ENCODE measurements around the gene RPF1. TPM values are rescaled to one million over a fixed set of nuclear protein-coding genes. Genes with fewer than 3 reads are reported as not detected.

Gene RPF1
- total RNA-seq, 2 donors from 2014 or later, result 31.6 to 34.0 TPM

DNA sequence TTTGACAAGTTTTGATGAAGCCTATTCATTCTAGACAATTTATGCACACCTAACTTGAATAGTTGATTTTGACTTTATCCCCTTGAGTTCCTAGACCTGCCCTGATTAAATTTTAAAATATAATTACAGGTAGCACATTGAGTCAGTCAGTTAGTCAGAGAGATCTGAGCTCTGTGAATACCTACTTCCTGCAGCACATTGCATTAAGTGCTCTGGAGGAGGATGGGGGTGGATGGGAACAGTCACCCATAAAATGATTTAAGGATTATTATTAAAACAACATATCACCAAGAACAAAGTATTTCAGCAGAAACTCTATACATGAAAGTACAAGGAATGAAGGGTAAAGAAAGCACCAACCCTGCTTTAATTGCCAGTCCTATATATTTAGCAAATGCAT, 11.8 kb upstream of the RPF1 start:
- Histone ChIP-seq H3K4me3 (ENCODE audit: low read length) (no peak overlapping the region), H3K4me1 (ENCODE audit: control insufficient read depth, insufficient read depth, low read length) (no peaks in the 10 kb centered on the region), H3K9me3 (ENCODE audit: control insufficient read depth, low read length) (no peaks in the 10 kb centered on the region), H3K27ac (ENCODE audit: low read depth, low read length) (no peak overlapping the region), H3K27me3 (ENCODE audit: control insufficient read depth, insufficient read depth, low read length, poor library complexity, severe bottlenecking) (peaks cover 96% of the 10 kb centered on the region), H3K36me3 (ENCODE audit: control insufficient read depth, insufficient read depth, low read length) (no peaks in the 10 kb centered on the region), H3K9ac (ENCODE audit: extremely low read depth, low read length, poor library complexity, severe bottlenecking) (no peak overlapping the region)
- no peak overlapping the region for H3K27ac Mint-ChIP-seq
- no peak overlapping the region for H3K4me3 Mint-ChIP-seq
- no peaks in the 10 kb centered on the region for H3K36me3 Mint-ChIP-seq (ENCODE audit: low read depth)
- H3K4me1 Mint-ChIP-seq, result no peaks in the 10 kb centered on the region
- H3K9me3 Mint-ChIP-seq, result no peaks in the 10 kb centered on the region
- TF ChIP-seq, protein P1, sequence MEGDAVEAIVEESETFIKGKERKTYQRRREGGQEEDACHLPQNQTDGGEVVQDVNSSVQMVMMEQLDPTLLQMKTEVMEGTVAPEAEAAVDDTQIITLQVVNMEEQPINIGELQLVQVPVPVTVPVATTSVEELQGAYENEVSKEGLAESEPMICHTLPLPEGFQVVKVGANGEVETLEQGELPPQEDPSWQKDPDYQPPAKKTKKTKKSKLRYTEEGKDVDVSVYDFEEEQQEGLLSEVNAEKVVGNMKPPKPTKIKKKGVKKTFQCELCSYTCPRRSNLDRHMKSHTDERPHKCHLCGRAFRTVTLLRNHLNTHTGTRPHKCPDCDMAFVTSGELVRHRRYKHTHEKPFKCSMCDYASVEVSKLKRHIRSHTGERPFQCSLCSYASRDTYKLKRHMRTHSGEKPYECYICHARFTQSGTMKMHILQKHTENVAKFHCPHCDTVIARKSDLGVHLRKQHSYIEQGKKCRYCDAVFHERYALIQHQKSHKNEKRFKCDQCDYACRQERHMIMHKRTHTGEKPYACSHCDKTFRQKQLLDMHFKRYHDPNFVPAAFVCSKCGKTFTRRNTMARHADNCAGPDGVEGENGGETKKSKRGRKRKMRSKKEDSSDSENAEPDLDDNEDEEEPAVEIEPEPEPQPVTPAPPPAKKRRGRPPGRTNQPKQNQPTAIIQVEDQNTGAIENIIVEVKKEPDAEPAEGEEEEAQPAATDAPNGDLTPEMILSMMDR (conservative IDR thresholded peaks at IDR 0.05), result no peak
- peaks cover 85% of the 10 kb centered on the region for H3K27me3 Mint-ChIP-seq (ENCODE audit: insufficient read depth)
- no peak for DNase-seq

DNA sequence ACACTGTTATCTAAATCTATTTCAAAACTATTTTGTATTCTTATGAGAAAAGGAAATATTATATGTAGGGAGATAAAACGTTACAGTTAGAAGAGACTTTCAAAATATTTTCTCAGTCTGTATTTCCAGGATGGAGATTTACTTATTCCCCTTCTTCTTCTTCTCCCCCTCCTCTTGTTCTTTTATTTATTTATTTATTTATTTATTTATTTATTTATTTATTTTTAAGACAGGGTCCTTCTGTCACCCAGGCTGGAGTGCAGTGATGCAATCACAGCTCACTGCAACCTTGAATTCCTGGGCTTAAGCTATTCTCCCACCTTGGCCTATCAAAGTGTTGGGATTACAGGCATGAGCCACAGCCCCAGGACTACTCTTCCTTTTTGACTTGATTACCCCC, 2.8 kb upstream of the RPF1 start:
- H3K4me1 ChIP-seq (ENCODE audit: control insufficient read depth, insufficient read depth, low read length), result no peaks in the 10 kb centered on the region
- H3K9me3 Mint-ChIP-seq, result peaks cover 19% of the 10 kb centered on the region
- peaks cover 79% of the 10 kb centered on the region for H3K27me3 Mint-ChIP-seq (ENCODE audit: insufficient read depth)
- H3K4me3 ChIP-seq (ENCODE audit: low read length), result no peak overlapping the region
- H3K36me3 ChIP-seq (ENCODE audit: control insufficient read depth, insufficient read depth, low read length), result peaks cover 2% of the 10 kb centered on the region
- H3K27me3 ChIP-seq (ENCODE audit: control insufficient read depth, insufficient read depth, low read length, poor library complexity, severe bottlenecking), result peaks cover 72% of the 10 kb centered on the region
- no peak overlapping the region for H3K4me3 Mint-ChIP-seq
- H3K9me3 ChIP-seq (ENCODE audit: control insufficient read depth, low read length), result peaks cover 18% of the 10 kb centered on the region
- H3K36me3 Mint-ChIP-seq (ENCODE audit: low read depth), result peaks cover 7% of the 10 kb centered on the region
- peaks cover 6% of the 10 kb centered on the region for H3K4me1 Mint-ChIP-seq
- no CpG with 5 or more reads among the region's 1 CpG for WGBS, 2 experiments (ENCODE audit: insufficient coverage in 1 of 2, insufficient read length in 1 of 2)
- TF ChIP-seq, protein P1 (conservative IDR thresholded peaks at IDR 0.05), result no peak
- no peak overlapping the region for H3K9ac ChIP-seq (ENCODE audit: extremely low read depth, low read length, poor library complexity, severe bottlenecking)
- H3K27ac Mint-ChIP-seq, result no peak overlapping the region
- H3K27ac ChIP-seq (ENCODE audit: low read depth, low read length), result no peak overlapping the region
- no peak for DNase-seq

DNA sequence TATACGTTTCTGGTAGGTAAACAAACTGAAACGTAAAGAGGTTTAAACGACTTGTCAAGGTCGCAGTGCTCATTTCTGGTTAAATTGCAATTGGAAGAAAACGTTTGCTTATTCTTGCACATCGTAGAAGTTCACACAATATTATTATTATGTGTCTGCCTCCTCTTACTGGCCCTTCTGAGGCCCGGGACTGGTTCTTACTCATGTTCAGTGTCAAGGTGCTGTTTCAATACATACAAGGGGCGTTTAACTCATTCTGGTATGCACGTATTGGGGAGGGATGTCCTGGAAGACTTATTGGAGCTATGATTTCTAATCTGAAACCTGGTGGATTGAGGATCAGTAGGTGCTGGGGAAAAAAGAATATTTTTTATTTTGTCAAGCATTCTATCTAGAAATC, 932 bp downstream of the RPF1 start:
- peak overlapping the region; percentile 71 for H3K9ac ChIP-seq (ENCODE audit: extremely low read depth, low read length, poor library complexity, severe bottlenecking)
- H3K36me3 ChIP-seq (ENCODE audit: control insufficient read depth, insufficient read depth, low read length), result peaks cover 37% of the 10 kb centered on the region
- Mint-ChIP-seq H3K27me3 (ENCODE audit: insufficient read depth) (peaks cover 42% of the 10 kb centered on the region), H3K9me3 (peaks cover 19% of the 10 kb centered on the region), H3K4me1 (peaks cover 7% of the 10 kb centered on the region), H3K27ac (peak overlapping the region; percentile 99), H3K4me3 (peak overlapping the region; percentile 97), H3K36me3 (ENCODE audit: low read depth) (peaks cover 37% of the 10 kb centered on the region)
- H3K4me3 ChIP-seq (ENCODE audit: low read length), result peak overlapping the region; percentile 94
- WGBS, 2 experiments (ENCODE audit: insufficient coverage in 1 of 2, insufficient read length in 1 of 2), result 8 to 13% methylated on average over 2 to 9 of the region's 9 CpGs
- no peaks in the 10 kb centered on the region for H3K4me1 ChIP-seq (ENCODE audit: control insufficient read depth, insufficient read depth, low read length)
- peaks cover 36% of the 10 kb centered on the region for H3K27me3 ChIP-seq (ENCODE audit: control insufficient read depth, insufficient read depth, low read length, poor library complexity, severe bottlenecking)
- peaks cover 18% of the 10 kb centered on the region for H3K9me3 ChIP-seq (ENCODE audit: control insufficient read depth, low read length)
- no peak for DNase-seq
- no peak overlapping the region for H3K27ac ChIP-seq (ENCODE audit: low read depth, low read length)
- TF ChIP-seq, protein P1 (conservative IDR thresholded peaks at IDR 0.05), result no peak

Measured in endodermal cell (in vitro differentiated cells).